GM11168 (cell line): Measurements from ENCODE around the gene OR6S1.
"Not testable (repeated sequence)": the region's sequence is repeated elsewhere in the genome, so short reads cannot be mapped to it uniquely, and the experiment has no call there.

Experiments used
- in situ Hi-C: fragments of 300-500 bp; cut with MboI; formaldehyde crosslinking; loops from one replicate; pipeline ENCODE4 v1.12.0; 2022; ENCODE audit warnings: low sequenced_read_pairs; ENCODE audit not compliant: unreplicated experiment

Gene OR6S1

DNA sequence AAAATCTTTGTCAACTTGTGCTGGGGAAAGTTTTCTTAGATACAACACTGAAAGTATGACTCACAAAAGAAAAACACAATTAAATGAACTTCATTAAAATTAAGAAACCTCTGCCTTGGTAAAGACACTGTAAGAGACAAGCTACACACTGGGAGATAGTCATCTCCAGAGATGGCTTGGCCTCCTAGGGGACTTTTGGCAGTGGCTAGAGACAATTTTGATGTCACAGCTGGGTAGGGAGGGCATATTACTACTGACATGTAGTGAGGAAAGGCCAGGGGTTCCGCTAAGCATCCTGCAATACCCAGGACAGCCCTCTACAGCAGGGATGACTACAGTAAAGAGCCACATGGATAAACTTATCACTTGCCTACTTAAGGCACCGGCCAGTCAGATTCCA lies 34.2 kb upstream of the OR6S1 start:
- in situ Hi-C loops = no loop called here

GRCh38 chr14:20671597-20672283 lies 30.2 kb upstream of the OR6S1 start:
- in situ Hi-C loops = no loop called here

GRCh38 chr14:20668969-20669368 lies 27.5 kb upstream of the OR6S1 start:
- in situ Hi-C loops = no loop called here

GRCh38 chr14:20667957-20668356 lies 26.5 kb upstream of the OR6S1 start:
- in situ Hi-C loops = no loop called here

DNA sequence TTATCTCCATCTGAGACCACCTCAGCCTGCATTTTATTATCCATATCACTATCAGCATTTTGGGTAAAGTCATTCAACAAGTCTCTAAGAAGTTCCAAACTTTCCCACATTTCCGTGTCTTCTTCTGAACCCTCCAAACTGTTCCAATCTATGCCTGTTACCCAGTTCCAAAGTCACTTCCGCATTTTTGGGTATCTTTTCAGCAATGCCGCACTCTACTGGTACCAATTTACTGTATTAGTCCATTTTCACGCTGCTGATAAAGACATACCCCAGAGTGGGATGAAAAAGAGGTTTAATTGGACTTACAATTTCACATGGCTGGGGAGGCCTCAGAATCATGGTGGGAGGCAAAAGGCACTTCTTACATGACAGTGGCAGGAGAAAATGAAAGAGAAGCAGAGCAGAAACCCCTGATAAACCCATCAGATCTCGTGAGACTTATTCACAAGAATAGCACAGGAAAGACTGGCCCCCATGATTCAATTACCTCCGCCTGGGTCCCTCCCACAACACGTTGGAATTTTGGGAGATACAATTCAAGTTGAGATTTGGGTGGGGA lies 25.0 kb upstream of the OR6S1 start:
- in situ Hi-C loops = not testable (repeated sequence)

DNA sequence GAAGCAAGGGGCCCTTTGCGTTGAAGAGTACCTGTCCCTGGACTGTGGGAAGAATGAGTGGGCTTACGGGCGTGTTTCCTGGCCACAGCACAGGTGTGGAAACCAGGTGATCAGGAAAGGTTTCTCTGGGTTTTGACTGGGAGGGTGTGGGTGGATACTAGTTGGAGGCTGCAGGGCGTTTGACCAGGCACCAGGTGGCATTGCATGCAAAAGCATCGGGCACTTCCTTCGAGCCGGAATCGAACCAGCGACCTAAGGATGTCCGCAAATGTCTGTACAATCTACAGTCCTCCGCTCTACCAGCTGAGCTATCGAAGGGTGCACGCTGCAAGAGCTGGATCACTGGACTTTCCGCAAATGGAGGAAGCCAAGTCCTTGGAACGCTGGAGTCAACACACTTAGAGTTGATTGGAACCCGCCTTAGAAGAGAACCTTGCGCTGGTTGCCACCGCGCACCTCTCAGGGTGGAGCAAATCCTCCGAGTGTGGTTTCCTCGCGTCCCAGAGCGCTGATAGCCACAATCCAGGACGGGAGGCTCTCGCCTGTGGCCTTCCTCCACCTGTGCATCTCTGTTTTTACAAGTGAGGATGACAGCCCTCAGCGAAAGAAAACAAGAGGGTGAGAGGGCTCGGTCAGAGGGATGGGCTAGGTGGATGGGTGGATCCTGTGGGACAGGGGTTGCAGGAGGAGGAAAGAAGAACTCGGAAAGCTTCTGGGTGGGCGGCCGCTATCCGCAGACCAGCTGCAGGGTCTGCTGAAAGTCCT lies 21.7 kb upstream of the OR6S1 start:
- in situ Hi-C loops = no loop called here

GRCh38 chr14:20661197-20661596 lies 19.7 kb upstream of the OR6S1 start:
- in situ Hi-C loops = no loop called here

GRCh38 chr14:20659813-20660395 lies 18.4 kb upstream of the OR6S1 start:
- in situ Hi-C loops = no loop called here

GRCh38 chr14:20659336-20659735 lies 17.8 kb upstream of the OR6S1 start:
- in situ Hi-C loops = no loop called here

DNA sequence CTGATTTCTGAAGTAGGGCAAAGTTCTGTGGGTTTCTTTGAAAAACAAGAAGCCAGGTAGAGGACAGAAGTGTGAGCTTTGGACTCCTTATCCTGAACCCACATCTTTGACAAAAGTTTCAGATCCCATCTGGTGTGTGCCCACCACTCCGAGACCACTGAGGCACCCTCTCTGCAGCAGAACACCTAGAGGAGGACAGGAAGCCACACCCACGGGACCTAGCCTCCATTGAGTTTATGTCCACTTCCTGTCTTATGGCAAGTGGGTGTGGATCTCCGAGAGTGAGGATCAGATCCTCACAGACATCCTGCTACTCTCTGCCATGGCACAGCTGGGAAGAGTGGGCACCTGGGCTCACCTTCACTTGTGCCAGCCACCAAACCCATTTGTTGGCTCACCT lies 16.8 kb upstream of the OR6S1 start:
- in situ Hi-C loops = no loop called here

- in situ Hi-C loops = no loop called here
Measured at GRCh38 chr14:20657216-20658211, 16.0 kb upstream of the OR6S1 start.

GRCh38 chr14:20656274-20656673 lies 14.8 kb upstream of the OR6S1 start:
- in situ Hi-C loops = no loop called here

- in situ Hi-C loops = no loop called here
Measured at GRCh38 chr14:20655851-20656250, 14.4 kb upstream of the OR6S1 start.

DNA sequence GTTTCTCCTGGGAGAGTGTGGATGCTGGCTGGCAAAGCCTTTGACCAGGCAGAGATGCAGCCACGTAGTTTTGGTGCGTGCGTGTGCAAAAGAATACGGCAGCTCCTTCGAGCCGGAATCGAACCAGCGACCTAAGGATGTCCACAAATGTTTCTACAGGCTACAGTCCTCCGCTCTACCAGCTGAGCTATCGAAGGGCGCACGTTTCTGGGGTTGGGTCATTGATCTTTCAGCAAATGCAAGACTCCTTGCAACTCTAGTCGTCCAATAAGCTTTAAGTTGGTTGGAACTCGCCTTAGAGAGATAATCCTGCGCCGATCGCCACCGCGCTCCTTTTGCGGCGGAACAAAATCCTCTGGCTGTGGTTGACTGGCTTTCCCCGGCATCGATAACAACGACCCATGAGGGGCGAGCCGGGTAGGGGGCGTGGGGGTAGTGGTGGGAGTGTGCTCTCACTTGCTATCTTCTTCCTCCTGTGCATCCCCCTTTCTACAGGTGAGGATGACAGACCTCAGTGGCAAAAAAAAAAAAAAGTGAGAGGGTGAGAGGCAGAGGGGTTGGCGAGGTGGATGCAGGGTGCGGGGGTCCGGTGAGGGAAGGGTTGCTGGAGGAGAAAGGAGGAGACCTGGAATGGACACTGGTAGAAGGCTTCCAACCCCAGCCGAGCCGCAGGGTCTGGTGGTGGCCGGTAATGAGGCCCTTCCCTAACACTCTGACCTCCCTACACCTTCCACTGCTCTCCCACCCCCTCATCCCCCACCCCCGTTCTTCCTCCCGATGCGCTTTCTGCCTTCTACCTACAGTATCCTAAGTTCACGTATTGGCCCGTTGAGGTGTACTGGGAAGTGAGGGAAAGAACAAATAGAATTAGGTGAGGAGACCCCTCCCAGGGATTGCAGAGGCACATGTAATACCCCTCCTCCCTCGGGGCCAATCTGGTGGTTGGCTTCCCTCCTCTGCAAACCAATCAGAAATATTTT lies 11.8 kb upstream of the OR6S1 start:
- in situ Hi-C loops = no loop called here

GRCh38 chr14:20645481-20645880 lies 4.0 kb upstream of the OR6S1 start:
- in situ Hi-C loops = no loop called here

DNA sequence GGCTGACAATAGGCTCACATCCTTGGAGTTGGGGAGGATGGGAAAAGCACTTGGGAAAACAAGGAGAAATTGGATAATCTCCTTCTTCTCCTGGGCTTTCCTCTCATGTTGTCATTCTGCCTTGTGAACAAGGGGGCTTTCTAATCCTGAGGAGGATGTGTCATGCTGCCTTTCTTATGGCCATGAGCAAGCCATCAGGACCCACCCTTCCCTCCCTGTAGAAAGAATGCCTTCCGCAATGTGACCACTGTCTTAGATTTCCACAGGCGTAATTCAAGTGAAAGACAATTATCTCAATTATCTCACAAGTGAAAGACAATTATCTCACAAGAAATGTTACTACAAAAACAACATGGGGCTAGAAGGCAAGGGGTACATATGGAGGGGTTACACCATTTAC lies 3.0 kb upstream of the OR6S1 start:
- in situ Hi-C loops = no loop called here

- in situ Hi-C loops = not testable (repeated sequence)
Measured at GRCh38 chr14:20642755-20643154, 1.3 kb upstream of the OR6S1 start.

- in situ Hi-C loops = no loop called here
Measured at GRCh38 chr14:20642182-20642581, 691 bp upstream of the OR6S1 start.
